LNCAP (cell line): ENCODE results near the gene RNF212.

Experiments
- CTCF ChIP-seq: fragments of 450-650 bp; IDR thresholded peaks from 2 replicates; pipeline ENCODE4 v1.5.1; 2017; ENCODE audit warnings: mild to moderate bottlenecking

The RNF212 gene

DNA sequence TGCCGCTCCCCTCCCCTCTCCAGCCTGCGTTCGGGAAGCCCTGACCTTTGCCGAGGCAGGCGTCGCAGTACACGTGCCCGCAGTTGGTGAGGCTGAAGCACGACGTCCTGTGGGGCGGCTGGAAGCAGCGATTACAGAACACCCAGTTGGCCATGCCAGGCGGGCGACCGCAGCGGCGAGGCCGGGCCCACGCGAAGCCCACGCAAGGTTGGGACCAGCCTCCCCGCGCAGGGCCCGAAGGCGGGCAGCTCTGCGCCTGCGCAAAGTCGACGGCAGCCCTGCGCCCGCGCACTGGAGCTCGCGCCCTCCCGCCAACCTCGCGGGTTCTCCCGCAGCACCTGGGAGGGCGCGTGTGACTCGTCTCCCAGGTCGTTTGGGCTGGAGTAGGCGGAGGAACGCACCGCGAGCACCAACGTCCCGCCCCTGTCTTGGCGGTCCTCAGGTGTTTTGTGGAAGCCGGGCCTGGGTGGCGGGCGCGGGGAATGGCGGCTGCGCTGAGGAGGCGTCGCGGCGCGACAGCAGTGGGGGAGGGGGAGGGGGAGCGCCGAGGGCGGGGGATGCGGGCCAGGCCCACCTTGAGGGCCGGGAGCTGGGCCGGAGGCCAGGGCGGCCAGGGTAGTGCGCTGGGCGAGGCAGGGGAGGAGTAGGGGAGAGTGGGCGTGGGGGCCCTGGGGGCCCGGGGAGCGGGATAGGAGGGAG lies at the start of gene RNF212:
Gene RNF212, minus strand, starts transcription at position 254 of the 699 bp plus-strand sequence. Its CDS starts 100 bp downstream, at position 154.
- no peak for TF ChIP-seq CTCF

GRCh38 chr4:1160351-1160750 lies 47.0 kb upstream of the RNF212 start:
- no peak for TF ChIP-seq CTCF

- no peak for TF ChIP-seq CTCF
These were observed 42.7 kb upstream of the RNF212 start for GRCh38 chr4:1156069-1156468.

DNA sequence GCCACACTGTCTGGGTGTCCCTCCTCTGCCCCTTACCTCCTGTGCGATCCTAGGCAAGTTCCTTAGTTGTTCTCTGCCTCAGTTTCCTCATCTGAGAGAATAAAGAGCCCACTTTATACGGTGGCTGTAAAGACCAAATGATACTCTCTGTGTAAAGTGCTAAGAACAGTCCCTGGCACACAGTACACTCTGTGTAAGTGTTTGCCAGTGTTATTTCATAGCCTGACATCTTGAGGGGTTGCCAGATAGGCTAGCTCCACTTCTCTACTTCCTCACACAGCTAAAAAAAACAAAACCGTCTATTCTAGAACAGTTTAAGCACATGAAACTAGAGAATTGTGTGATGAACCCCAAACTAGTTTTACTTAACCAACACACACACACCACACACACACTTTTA lies 42.0 kb upstream of the RNF212 start:
- TF ChIP-seq CTCF = no peak

GRCh38 chr4:1154523-1155182 lies 41.3 kb upstream of the RNF212 start:
- TF ChIP-seq CTCF = no peak

- no peak for TF ChIP-seq CTCF
These were observed 40.8 kb upstream of the RNF212 start for GRCh38 chr4:1154126-1154522.

GRCh38 chr4:1153567-1154090 lies 40.3 kb upstream of the RNF212 start:
- no peak for TF ChIP-seq CTCF
